CD1c-positive myeloid dendritic cell (primary cell): ENCODE measurements around the gene SH3TC1.
A peak's percentile ranks its signal among the peaks of the same experiment; 100 is the strongest.

Source experiments
- DNase-seq: peaks from one replicate; pipeline ENCODE4 v3.0.0-alpha.2; 2016; ENCODE audit errors: extremely low spot score

Gene SH3TC1

DNA sequence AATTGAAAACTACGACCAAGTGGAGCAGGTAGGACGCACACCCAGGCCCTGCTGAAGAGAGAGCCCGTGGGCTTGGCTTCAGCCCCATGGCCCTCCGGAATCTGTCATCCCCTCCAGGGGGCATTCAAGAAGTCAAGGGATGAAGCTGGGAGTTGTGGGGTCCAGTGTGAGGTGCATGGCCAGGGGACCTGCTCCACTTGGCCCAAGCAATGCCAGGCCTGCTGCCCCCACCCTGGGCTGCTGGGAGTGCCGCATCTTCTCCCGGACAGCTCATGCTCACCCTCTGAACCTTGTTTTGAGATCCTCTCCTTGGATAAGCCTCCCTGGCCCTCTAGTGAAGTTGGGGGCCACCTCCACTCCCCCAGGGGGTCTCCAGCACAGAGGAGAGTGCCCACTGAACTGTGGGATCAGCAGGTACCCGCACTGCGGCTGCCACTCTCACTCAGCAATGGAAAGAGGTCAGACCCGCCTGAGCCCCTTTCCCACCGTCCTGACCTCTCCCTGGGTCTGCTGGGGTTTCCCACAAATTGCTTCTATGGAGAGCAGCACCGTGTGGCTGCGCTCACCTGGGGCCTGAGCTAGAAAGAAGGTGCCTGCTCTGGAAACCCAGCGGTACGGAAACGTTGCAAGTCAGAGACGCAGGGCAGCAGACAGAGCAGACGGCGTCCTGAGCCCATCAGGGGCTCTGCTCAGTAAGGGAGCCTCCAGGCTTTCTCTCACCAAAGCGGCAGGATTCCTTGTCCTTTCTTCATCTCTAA is 35.5 kb upstream of the SH3TC1 start:
- DNase-seq: no peak

GRCh38 chr4:8164194-8164565 is 34.9 kb upstream of the SH3TC1 start:
- no peak for DNase-seq

DNA sequence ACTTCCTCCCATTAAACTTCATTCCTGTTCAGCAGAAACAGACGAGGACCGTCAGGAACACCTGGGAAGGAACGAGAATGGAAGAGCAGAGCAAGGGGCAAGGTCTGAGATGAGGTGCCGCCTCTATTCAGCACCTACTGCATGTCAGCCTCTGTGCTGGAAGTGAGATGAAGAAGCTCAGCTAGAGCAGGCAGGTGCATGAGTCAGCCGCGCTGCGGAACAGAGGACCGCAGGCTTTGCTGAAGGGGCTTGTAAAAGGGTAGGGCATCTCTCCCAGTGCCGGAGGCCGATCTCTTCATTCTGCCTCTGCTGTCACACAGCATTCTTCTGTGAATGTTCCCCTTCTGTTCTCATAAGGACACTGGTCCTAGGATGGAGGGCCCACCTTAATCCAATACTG is 34.4 kb upstream of the SH3TC1 start:
- no peak for DNase-seq

GRCh38 chr4:8165374-8165896 is 33.7 kb upstream of the SH3TC1 start:
- no peak for DNase-seq

GRCh38 chr4:8167291-8167690 is 31.8 kb upstream of the SH3TC1 start:
- peak; percentile 73 for DNase-seq

DNA sequence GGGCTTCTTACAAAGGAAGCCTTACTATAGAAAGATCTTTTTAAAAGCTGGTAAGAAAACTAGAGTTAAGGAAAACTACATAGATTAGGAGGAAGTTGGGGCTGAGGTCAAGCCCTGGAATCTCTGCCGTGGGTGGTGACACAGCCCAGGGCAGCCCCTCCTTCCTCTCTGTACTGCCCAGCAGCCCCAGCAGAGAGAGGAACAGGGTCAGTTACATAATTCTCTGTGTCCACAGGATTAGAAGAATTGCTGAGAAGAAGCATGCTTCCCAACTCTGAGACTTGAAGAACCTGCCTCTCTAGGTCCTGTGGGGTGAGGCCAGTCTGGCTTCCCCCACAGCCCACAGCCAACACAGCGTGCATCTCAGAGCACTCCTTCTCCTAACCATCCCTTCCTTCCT is 31.3 kb upstream of the SH3TC1 start:
- DNase-seq: peak; percentile 89

GRCh38 chr4:8168232-8168631 is 30.9 kb upstream of the SH3TC1 start:
- DNase-seq: no peak

DNA sequence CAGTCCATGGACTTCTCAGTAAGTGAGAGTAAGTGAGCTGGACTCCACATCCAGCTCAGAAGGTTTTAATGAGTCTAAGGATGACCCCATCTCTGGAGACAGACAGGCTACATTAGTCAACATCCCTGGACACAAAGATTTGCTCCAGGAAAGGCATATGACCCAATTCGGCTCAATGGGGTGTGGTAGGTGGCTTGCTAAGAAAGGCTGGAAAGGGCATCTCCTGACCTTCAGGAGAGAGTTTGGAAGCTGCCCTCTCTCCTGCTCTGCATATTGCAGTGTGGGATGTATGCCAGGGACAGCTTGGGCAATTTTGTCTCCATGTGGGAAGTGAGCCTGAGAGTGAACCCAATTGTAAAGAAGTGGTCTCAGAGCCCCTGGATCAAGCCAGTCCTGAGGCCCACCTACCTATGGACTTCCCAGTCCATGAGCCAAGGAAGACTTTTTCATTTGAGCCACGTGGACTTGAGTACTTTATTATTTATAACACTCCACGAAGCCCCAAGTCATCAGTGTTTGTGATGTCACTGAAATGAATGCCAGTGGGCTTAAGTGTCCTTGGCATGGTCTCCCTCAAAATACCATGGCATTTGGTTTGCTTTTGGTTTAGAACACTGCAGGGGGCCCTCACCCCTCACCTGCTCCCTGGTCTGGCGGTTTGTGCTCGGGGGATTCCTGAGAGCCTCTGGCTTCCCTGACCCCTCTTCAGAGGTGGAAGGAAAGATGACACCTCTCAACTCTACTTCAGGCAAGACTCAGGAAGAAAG is 30.1 kb upstream of the SH3TC1 start:
- no peak for DNase-seq

DNA sequence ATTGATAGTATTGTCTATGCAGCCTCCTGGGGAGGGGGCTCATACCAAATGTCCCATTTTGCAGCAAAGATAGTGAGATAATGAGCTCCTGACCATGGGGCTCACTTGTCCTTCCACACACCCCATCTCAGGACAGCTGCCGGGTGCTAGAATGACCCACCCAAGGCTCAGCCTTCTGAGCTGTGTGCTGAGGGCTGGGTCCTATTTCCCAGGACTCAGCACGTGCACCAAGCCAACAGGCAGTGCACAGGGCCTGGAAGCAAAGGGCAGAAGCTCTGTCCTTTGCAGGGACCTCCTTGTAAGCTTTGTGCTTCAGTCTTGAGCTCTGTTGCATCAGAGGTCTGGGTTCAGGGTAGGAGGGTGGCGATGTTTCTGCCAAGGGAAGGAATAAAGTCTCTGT is 29.3 kb upstream of the SH3TC1 start:
- DNase-seq: no peak

DNA sequence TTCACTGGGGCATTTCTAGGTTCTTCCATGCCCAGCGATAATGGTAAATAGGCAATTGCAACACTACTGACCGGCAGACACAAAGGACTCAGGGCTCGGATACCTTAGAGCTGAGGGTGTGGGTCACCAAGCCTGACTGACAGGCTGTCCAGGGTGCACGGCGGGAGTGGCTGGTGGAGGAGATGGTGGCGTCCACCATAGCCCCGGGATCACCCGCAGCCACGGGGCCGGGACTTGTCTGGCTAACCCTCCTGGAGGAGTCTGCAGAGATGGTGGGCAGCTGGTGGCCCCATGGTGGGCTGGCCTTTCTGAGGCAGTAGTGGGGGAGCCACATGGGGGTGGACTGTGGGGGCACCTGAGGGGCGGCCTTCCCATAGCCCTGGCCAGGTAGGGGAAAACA is 28.7 kb upstream of the SH3TC1 start:
- no peak for DNase-seq

- peak; percentile 53 for DNase-seq
These were observed 27.8 kb upstream of the SH3TC1 start for GRCh38 chr4:8171266-8171665.

GRCh38 chr4:8171984-8172924 is 26.8 kb upstream of the SH3TC1 start:
- DNase-seq: no peak

GRCh38 chr4:8173492-8174242 is 25.4 kb upstream of the SH3TC1 start:
- DNase-seq: no peak

DNA sequence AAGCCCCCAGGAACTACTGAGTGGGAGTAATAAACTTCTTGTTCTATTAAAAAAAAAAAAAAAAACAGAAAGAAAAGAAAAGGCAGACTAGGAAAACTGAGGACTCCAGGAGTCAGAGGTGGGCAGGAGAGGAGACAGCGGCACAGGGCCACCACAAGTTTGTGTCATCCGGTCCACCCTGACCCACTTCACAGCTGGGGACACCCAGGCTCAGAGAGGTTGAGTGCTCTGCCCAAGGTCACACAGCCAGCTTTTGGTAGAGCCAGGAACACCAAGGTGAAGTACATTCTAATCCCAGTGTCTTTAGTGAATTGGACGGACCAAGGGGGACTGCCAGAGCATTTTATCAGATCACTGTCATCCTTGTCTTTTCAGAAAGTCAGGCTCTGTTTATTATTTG is 24.1 kb upstream of the SH3TC1 start:
- DNase-seq: no peak

- no peak for DNase-seq
These were observed 23.4 kb upstream of the SH3TC1 start for GRCh38 chr4:8175686-8176085.

GRCh38 chr4:8176547-8177399 is 22.3 kb upstream of the SH3TC1 start:
- peak; percentile 63 for DNase-seq

DNA sequence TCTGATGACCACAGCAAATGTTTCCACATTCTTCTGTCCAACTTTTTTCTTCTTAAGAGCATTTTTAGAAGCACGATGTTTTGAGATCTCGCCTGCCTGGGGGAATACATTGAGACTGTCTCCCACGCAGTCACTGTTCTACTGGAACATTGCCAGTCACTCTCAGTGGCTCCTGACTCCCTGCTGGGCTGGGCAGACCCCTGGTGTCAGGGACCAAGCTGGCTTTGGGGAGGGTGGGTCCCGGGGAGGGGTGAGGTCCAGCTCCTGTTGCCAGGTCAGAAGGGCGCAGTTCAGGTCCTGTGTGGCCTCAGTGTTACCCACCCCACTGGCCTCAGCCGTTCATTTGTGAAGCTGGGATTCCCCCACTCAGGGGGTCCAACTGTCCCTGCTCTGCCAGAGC is 21.5 kb upstream of the SH3TC1 start:
- DNase-seq: no peak

DNA sequence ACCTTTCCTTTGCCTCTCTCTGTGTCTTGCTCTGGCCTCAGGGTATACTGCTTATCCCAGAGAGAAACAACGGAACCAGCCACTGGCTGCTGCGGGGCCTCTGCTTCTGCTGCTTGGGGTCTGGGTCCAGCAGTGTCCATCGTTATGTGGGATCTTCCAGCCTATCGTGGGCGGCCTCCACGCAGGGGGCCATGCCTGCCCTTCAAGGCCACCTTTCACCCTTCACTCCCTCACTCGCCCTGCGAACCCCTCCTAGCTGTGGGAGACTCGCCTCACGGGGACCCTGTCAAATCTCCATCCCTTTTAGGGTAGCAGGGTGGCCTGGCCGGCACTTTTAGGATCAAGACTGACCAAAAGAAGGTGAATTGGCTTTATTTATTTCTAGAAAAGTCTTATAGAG is 21.1 kb upstream of the SH3TC1 start:
- no peak for DNase-seq

DNA sequence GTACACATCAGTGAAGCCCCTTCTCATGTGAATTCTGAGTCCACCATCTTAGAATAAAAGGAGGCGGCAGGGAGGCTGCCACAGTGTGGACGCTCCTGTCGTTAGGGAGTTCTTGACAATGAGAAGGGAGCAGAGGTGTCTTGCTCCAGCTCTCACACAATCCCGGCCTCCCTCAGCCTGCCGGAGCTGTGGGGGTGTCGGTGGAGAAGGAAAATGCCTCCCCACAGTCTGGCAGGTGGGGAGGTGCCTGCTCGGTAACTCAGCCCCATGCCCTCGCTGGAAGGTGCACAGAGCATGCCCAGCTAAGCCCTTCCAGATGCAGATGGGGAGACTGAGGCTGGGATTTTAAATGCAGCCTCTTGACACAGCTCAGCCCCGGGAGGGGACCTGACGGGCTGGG is 20.0 kb upstream of the SH3TC1 start:
- no peak for DNase-seq

- DNase-seq: no peak
These were observed 19.3 kb upstream of the SH3TC1 start for GRCh38 chr4:8179771-8180170.
